Activated CD8-positive, alpha-beta memory T cell treated with anti-CD3 and anti-CD28 coated beads, Interleukin-2, amount 50 U/mL, for 1 hour (primary cell): Measurements from ENCODE around the gene ENOSF1.
"Not testable (repeated sequence)": the region's sequence is repeated elsewhere in the genome, so short reads cannot be mapped to it uniquely, and the experiment has no call there.

Source experiments
- DNase-seq: peaks from one replicate; pipeline ENCODE4 v3.0.0-alpha.2; 2020; ENCODE audit errors: extremely low read depth

The ENOSF1 gene, protein sequence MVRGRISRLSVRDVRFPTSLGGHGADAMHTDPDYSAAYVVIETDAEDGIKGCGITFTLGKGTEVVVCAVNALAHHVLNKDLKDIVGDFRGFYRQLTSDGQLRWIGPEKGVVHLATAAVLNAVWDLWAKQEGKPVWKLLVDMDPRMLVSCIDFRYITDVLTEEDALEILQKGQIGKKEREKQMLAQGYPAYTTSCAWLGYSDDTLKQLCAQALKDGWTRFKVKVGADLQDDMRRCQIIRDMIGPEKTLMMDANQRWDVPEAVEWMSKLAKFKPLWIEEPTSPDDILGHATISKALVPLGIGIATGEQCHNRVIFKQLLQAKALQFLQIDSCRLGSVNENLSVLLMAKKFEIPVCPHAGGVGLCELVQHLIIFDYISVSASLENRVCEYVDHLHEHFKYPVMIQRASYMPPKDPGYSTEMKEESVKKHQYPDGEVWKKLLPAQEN

GRCh38 chr18:712401-713134 is at the start of gene ENOSF1:
Gene ENOSF1 (minus strand): TSS chr18:712630. CDS start chr18:712587, 43 bp downstream.
- DNase-seq: peak; percentile 43

GRCh38 chr18:759864-760263 is 47.4 kb upstream of the ENOSF1 start:
- DNase-seq: not testable (repeated sequence)

GRCh38 chr18:755506-755905 is 43.1 kb upstream of the ENOSF1 start:
- DNase-seq: no peak

- DNase-seq: no peak
Observed at GRCh38 chr18:754656-755055, 42.2 kb upstream of the ENOSF1 start.

- no peak for DNase-seq
Observed at GRCh38 chr18:750456-750855, 38.0 kb upstream of the ENOSF1 start.

GRCh38 chr18:744832-745597 is 32.6 kb upstream of the ENOSF1 start:
- no peak for DNase-seq

DNA sequence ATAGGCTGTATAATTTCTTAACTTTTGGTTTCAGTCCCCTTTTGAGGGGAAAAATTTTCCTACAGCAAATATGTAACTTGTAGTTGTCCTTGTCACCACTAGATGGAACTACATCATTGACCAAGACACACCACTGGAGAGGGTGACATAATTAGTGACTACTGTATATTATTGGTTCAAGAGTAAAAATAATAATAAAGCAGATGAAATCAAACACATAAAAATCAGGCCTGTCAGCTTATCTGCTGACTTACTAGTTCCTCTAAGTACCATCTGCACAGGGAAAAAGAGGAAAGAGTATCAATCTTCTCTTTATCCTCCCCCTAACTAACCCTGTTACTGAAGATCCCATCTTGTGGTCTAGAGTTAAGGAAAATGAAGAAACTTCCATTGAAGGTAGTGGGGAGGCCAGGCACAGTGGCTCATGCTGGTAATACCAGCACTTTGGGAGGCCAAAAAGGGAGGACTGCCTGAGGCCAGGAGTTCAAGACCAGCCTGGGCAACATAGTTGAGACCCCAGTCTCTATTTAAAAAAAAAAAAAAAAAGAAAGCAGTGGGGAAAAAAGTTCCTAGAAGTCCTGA is 29.6 kb upstream of the ENOSF1 start:
- DNase-seq: no peak

- DNase-seq: no peak
Observed at GRCh38 chr18:732371-732770, 19.9 kb upstream of the ENOSF1 start.

GRCh38 chr18:731185-731584 is 18.8 kb upstream of the ENOSF1 start:
- no peak for DNase-seq

- no peak for DNase-seq
Observed at GRCh38 chr18:730692-731091, 18.3 kb upstream of the ENOSF1 start.

GRCh38 chr18:730120-730519 is 17.7 kb upstream of the ENOSF1 start:
- DNase-seq: not testable (repeated sequence)

GRCh38 chr18:725646-726045 is 13.2 kb upstream of the ENOSF1 start:
- no peak for DNase-seq

GRCh38 chr18:723541-724080 is 11.2 kb upstream of the ENOSF1 start:
- no peak for DNase-seq

DNA sequence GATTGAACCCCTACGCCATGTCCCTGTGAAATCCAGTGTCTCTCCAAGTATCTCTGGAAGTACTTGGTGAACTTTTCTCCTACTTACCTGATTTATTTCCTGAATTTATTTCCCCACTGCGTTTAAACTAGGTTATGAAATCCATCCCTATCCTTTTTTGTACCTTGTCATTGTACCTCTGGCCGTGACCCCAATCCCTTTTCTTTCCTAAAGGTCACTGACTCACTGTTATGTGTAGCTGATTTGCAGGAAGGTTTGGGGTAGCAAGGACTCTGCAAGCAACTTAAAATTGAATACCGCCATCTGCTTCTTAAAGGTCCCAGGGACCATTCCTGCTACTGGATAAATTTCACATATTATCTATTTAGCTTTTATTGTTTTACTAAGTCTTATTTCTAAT is 4.6 kb upstream of the ENOSF1 start:
- no peak for DNase-seq

DNA sequence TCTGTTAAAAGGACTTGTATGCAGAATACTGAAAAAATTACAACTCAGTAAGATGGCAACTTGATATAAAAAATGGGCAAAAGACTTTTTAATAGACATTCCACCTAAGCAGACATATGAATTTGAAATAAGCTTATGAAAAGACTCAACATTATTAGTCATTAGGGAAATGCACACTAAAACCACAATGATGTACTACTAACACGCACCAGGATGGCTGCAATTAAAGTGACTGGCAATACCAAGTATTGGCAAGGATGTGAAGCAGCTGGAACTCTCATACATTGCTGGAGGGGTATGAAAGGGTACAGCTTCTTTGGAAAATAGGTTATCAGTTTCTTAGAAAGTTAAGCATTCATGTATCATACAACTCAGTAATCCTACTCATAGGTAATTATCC is 3.2 kb upstream of the ENOSF1 start:
- no peak for DNase-seq

DNA sequence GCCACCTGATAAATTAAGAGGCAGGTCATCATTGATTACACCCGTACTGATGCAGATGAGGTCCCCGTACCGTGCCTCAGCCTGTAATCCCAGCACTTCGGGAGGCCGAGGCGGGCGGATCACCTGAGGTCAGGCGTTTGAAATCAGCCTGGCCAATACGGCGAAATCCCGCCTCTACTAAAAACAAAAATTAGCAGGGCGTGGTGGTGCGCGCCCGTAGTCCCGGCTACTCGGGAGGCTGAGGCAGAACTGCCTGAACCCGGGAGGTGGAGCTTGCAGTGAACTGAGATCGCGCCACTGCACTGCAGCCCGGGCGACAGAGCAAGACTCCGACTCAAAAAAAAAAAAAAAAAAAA is 683 bp upstream of the ENOSF1 start:
- DNase-seq: no peak

DNA sequence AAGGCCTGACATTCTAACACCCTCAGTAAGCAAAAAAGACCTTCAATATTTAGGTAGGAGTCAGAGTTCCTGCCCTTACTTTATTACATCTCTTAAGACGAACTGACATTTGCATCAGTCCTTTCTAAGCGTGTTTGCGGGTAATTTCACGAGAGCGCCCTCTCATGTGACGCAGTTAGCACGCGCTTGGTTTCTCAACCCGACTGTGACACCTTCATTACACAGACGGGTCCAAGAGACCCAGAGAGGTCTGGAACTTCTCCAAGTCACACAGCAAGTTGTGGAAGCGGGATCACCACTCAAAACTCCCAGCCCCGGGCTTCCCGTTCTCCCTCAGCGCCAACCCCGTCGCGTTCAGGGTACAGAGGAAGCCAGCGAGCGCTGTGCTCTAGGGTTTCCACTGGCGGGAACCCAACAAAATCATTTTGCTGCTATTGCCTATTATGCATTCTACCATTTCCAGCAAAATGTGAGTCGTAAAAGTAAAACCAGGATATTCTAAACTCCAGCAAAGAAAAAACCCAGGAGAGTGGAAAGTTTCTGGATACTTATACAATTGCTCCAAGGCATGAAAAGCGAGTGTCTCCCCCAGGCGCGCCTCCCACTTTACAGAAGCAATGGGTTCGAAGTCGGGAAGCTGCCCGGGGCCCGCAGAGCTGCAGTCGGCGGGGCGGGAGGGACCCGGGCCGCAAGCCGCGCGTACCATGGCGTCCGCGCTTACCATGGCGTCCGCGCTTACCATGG is 601 bp downstream of the ENOSF1 start:
- peak; percentile 65 for DNase-seq

- no peak for DNase-seq
Observed at GRCh38 chr18:711310-711656, 1.1 kb downstream of the ENOSF1 start.

GRCh38 chr18:710418-711300 is 1.8 kb downstream of the ENOSF1 start:
- no peak for DNase-seq

GRCh38 chr18:709771-710170 is 2.7 kb downstream of the ENOSF1 start:
- DNase-seq: no peak
